ENCODE results near the gene CD320.

DNA sequence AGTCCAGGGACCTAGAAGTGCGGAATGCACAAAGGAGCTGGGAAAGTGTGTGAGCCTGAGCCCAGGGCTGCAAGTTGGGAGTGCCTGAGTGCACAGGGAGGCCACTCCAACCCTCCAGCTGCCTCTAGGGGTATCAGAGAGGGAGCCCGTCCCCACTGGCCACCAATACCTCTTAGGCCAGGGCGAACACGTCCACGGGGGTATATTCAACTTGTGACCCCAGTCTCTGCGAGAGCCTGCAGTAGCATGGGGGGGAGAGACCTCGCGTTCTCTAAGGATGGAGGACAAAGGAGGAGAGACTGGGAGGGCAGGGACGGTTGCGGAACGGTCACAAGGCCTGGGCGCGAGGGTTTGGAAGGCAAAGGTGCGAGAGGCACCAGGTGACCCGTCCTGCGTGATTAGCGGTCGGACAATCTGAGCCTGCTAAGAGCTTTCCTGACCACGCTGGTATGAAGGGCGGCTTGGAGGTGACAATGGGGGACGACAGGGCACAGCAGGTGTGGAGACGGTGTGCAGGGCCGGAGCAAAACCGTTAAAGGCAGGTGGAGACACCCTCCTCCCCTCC, 676 bp downstream of the CD320 start:
- TF ChIP-seq EZH2 (IDR thresholded peaks at IDR 0.05; ENCODE audit: low read length): no peak
- TF ChIP-seq, protein P1, sequence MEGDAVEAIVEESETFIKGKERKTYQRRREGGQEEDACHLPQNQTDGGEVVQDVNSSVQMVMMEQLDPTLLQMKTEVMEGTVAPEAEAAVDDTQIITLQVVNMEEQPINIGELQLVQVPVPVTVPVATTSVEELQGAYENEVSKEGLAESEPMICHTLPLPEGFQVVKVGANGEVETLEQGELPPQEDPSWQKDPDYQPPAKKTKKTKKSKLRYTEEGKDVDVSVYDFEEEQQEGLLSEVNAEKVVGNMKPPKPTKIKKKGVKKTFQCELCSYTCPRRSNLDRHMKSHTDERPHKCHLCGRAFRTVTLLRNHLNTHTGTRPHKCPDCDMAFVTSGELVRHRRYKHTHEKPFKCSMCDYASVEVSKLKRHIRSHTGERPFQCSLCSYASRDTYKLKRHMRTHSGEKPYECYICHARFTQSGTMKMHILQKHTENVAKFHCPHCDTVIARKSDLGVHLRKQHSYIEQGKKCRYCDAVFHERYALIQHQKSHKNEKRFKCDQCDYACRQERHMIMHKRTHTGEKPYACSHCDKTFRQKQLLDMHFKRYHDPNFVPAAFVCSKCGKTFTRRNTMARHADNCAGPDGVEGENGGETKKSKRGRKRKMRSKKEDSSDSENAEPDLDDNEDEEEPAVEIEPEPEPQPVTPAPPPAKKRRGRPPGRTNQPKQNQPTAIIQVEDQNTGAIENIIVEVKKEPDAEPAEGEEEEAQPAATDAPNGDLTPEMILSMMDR (optimal IDR thresholded peaks at IDR 0.05 in 1 of 3, IDR thresholded peaks at IDR 0.05 in 1 of 3, conservative IDR thresholded peaks at IDR 0.05 in 1 of 3; ENCODE audit: extremely low read depth in 1 of 3, insufficient read depth in 2 of 3, low read length in 3 of 3): no peak

Data from keratinocyte (primary cell).